HG02852 (cell line): ENCODE results near the gene ATF6B.

ENCODE experiments used
- ATAC-seq: cut with Tn5 transposase; IDR thresholded peaks from one replicate; pipeline ENCODE4 v1.9.1; 2021; ENCODE audit warnings: mild to moderate bottlenecking, moderate library complexity; ENCODE audit not compliant: unreplicated experiment

The ATF6B gene

GRCh38 chr6:32132110-32132509, 4.1 kb upstream of the ATF6B start:
- ATAC-seq = no peak

GRCh38 chr6:32131439-32131948, 3.4 kb upstream of the ATF6B start:
- no peak for ATAC-seq

- ATAC-seq = no peak
Observed at GRCh38 chr6:32129297-32130088, 1.4 kb upstream of the ATF6B start.

GRCh38 chr6:32128751-32129296, 778 bp upstream of the ATF6B start:
- ATAC-seq = no peak

GRCh38 chr6:32127409-32127716, 683 bp downstream of the ATF6B start:
- no peak for ATAC-seq

- no peak for ATAC-seq
Observed at GRCh38 chr6:32126880-32127279, 1.2 kb downstream of the ATF6B start.

GRCh38 chr6:32123681-32124080, 4.4 kb downstream of the ATF6B start:
- ATAC-seq = no peak

- ATAC-seq = no peak
Observed at GRCh38 chr6:32120573-32121059, 7.4 kb downstream of the ATF6B start.

- no peak for ATAC-seq
Observed at GRCh38 chr6:32118782-32119628, 9.0 kb downstream of the ATF6B start.

- no peak for ATAC-seq
Observed at GRCh38 chr6:32117461-32117860, 10.6 kb downstream of the ATF6B start.

GRCh38 chr6:32116674-32117073, 11.4 kb downstream of the ATF6B start:
- ATAC-seq = no peak

GRCh38 chr6:32115623-32116022, 12.4 kb downstream of the ATF6B start:
- no peak for ATAC-seq

- ATAC-seq = no peak
Observed at GRCh38 chr6:32114796-32115195, 13.2 kb downstream of the ATF6B start.

- no peak for ATAC-seq
Observed at GRCh38 chr6:32113386-32114352, 14.4 kb downstream of the ATF6B start.

- no peak for ATAC-seq
Observed at GRCh38 chr6:32112431-32112980, 15.5 kb downstream of the ATF6B start.

GRCh38 chr6:32111424-32112066, 16.5 kb downstream of the ATF6B start:
- ATAC-seq = no peak

GRCh38 chr6:32110632-32111031, 17.4 kb downstream of the ATF6B start:
- ATAC-seq = no peak

- no peak for ATAC-seq
Observed at GRCh38 chr6:32109765-32110160, 18.3 kb downstream of the ATF6B start.

- ATAC-seq = no peak
Observed at GRCh38 chr6:32109114-32109764, 18.8 kb downstream of the ATF6B start, which contains the start of gene TNXB. Gene TNXB (minus strand): TSS chr6:32109338. CDS start chr6:32098198, 11,140 bp downstream.
